Fibroblast of the aortic adventitia (primary cell): ENCODE data around the gene CPB1. TPM values are rescaled to one million over a fixed set of nuclear protein-coding genes. Genes with fewer than 3 reads are reported as not detected.

Source experiments
- DNase-seq: peaks from one replicate; pipeline ENCODE4 v3.0.0-alpha.2; 2010; ENCODE audit warnings: low read depth
- H3K4me3 ChIP-seq: 2 replicates; pipeline ENCODE4 v1.5.1; 2011; ENCODE audit warnings: low read depth, mild to moderate bottlenecking, control low read depth, low read length, moderate library complexity
- CTCF ChIP-seq: IDR thresholded peaks from 2 replicates; pipeline ENCODE4 v1.5.1; 2011; ENCODE audit warnings: mild to moderate bottlenecking, low read length, control low read depth, inconsistent platforms; ENCODE audit not compliant: insufficient read depth
- total RNA-seq: library from RNA; depleted of rRNA; stranded (reverse); fragments of >200 nt; gene quantifications from 2 replicates; pipeline ENCODE4 v1.2.3, GENCODE V29; 2012; ENCODE audit warnings: low replicate concordance

Gene CPB1
- total RNA-seq, 1 donor, result 0.18 TPM

DNA sequence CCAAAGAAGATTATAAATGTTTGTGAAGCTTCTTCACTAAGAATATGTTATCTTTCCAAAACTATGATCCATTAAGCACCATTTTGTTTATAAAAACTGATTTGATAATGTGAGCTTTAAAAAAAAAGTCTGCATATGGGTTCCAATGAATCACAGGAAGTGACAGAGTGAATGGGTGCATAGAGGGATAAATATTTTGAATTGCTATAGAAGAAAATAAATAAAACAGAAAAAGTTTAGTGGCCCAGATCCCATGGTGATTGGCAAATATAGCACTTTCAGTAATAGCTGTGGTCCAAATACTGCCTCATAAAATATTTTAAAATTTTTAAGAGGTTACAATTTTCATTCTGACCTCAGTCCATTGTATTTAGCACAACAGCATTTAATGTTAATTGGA, 56.6 kb downstream of the CPB1 start:
- no peak overlapping the region for H3K4me3 ChIP-seq
- DNase-seq, result no peak
- TF ChIP-seq CTCF, result no peak

DNA sequence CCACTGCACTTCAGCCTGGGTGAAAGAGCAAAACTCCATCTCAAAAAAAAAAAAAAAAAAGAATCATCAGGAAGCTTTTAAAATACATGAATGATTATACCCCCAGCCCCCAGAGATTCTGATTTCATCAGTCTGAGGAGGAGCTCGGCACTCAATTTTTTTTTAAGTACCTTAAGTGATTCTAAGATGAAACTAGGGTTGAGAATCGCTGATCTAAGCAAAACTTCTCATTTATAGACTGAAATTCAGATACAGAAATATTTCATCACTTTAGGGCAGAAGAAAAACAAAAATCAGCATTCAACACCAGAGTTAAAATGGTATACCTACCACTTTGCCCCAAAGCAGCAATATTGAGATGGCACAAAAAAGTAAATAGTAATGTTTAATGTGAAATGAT, 62.2 kb downstream of the CPB1 start:
- no peak overlapping the region for H3K4me3 ChIP-seq
- DNase-seq, result no peak
- no peak for TF ChIP-seq CTCF

GRCh38 chr3:148896062-148896461, 68.5 kb downstream of the CPB1 start:
- DNase-seq, result no peak
- TF ChIP-seq CTCF, result no peak
- no peak overlapping the region for H3K4me3 ChIP-seq

DNA sequence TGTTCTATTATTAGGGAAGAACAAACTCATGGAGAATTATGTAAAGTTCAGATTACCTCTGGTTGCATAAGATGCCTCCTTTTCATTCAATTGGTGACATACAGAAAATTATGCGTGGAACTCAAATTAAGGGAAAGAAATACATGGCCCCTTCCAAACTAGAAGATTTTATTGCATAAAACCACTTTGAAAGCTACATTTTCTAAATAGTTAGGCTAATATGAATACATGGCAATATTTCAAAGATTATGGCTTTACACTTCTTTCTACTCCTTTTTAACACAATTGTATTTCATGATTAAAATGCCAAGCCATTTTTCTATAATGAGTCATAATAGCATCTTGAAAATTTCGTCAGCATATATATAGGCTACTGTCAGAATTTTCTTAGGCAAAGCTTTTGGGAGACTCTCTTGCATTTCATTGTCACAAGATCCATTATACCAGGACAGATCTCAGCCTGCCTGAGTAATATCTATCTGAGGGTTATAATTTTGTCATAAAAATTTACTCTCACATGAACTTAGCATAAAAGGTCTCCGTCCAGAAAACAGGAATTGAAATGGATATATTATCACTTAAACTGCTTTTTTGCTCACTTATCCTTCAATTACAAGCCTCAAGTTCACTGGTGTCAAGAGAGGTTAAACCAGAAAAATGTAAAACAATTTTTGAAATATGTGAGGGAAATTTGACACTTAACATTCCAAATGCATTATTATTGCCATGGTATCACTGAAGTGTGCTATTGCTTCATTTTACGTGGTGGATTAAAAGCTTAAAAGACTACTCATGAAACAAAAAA, 74.6 kb downstream of the CPB1 start:
- H3K4me3 ChIP-seq, result no peak overlapping the region
- no peak for TF ChIP-seq CTCF
- DNase-seq, result peak; percentile 69

DNA sequence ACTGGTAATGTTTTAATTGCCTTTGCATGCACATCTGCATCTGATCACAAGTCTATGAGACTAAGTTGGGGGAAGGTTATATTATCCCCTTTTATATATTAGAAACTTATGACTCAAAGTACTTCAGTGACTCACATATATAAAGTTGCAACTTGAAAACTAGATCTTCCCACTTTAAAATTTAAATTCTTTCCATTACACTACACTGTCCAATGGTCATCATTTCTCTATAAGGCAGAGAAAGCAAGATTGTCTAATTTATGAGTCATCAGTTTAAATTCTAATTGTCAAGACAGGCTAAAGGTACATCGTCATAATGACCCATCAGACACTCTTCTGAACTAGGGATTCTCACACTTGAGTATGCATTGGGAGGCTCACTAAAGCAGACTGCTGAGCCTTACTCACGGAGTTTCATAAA, 75.4 kb downstream of the CPB1 start:
- no peak for TF ChIP-seq CTCF
- peak; percentile 7 for DNase-seq
- H3K4me3 ChIP-seq, result no peak overlapping the region

DNA sequence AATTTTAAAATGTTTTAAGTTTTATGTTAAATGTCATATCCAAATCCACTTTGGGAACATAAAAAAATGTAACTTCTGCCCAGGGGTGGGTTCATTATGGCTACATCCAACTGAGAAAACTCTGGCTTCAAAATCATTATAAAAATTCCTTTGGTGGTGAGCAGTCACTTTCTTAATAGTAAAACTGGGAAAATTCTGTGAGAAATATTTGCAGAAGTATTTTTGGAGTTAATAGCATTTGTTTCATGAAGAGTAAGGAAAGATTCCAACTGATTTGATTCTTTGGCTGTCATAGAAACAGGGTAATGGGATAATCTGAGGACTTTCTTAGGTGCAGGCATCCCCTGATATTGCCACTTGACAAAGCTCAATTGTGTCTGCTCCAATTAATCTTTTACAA, 76.3 kb downstream of the CPB1 start:
- DNase-seq, result no peak
- no peak overlapping the region for H3K4me3 ChIP-seq
- TF ChIP-seq CTCF, result no peak

- no peak for TF ChIP-seq CTCF
- no peak overlapping the region for H3K4me3 ChIP-seq
- DNase-seq, result no peak
Observed at GRCh38 chr3:148906667-148907066, 79.1 kb downstream of the CPB1 start.
